ENCODE results near the gene MEG3. TPM values are rescaled to one million over a fixed set of nuclear protein-coding genes. Genes with fewer than 3 reads are reported as not detected.

Gene MEG3
- total and polyA plus RNA-seq, 2 donors (not counting 3 experiments of a cell fraction or from before 2014, with no cell fraction given), result 378 to 508 TPM

GRCh38 chr14:100898935-100899883 lies 73.3 kb downstream of the MEG3 start:
- DNase-seq (ENCODE audit: low read depth, low spot score) (peak; percentile 93), FAIRE-seq (peak; percentile 64)
- TF ChIP-seq JUN (IDR thresholded peaks at IDR 0.05; ENCODE audit: borderline replicate concordance, insufficient read depth, insufficient read length, low read depth) (no peak), EZH2 (IDR thresholded peaks at IDR 0.05; ENCODE audit: borderline replicate concordance, low read depth, low read length, severe bottlenecking) (no peak), MAX (IDR thresholded peaks at IDR 0.05; ENCODE audit: insufficient read depth, insufficient read length) (no peak), POLR2A (IDR thresholded peaks at IDR 0.05; ENCODE audit: low read depth, low read length) (no peak), MYC (IDR thresholded peaks at IDR 0.05; ENCODE audit: low read depth, low read length) (no peak), GATA2 (IDR thresholded peaks at IDR 0.05; ENCODE audit: insufficient read depth, insufficient read length, low read depth, low read length) (no peak), POLR2AphosphoS5 (IDR thresholded peaks at IDR 0.05; ENCODE audit: insufficient read depth, low read depth, low read length) (no peak), FOS (IDR thresholded peaks at IDR 0.05; ENCODE audit: borderline replicate concordance, insufficient read depth, low read length) (no peak)
- TF ChIP-seq, protein P1, sequence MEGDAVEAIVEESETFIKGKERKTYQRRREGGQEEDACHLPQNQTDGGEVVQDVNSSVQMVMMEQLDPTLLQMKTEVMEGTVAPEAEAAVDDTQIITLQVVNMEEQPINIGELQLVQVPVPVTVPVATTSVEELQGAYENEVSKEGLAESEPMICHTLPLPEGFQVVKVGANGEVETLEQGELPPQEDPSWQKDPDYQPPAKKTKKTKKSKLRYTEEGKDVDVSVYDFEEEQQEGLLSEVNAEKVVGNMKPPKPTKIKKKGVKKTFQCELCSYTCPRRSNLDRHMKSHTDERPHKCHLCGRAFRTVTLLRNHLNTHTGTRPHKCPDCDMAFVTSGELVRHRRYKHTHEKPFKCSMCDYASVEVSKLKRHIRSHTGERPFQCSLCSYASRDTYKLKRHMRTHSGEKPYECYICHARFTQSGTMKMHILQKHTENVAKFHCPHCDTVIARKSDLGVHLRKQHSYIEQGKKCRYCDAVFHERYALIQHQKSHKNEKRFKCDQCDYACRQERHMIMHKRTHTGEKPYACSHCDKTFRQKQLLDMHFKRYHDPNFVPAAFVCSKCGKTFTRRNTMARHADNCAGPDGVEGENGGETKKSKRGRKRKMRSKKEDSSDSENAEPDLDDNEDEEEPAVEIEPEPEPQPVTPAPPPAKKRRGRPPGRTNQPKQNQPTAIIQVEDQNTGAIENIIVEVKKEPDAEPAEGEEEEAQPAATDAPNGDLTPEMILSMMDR (IDR thresholded peaks at IDR 0.05; ENCODE audit: extremely low read depth in 1 of 2, insufficient read depth in 1 of 2, low read depth in 1 of 2, low read length in 2 of 2), result no peak
- Histone ChIP-seq H3K4me2 (ENCODE audit: insufficient read depth, low read length) (no peak overlapping the region), H3K9ac (replicated peaks; ENCODE audit: extremely low read depth, insufficient read depth, low read length) (no peak overlapping the region), H3K4me1 (ENCODE audit: control insufficient read depth, extremely low read depth, insufficient read depth, low read length) (peaks cover 13% of the 10 kb centered on the region), H3K9me3 (replicated peaks; ENCODE audit: control insufficient read depth, insufficient read depth, low read length) (no peaks in the 10 kb centered on the region), H3K36me3 (ENCODE audit: control insufficient read depth in 2 of 2, extremely low read depth in 1 of 2, insufficient read depth in 2 of 2, low read length in 2 of 2) (peaks cover 0 to 22% of the 10 kb centered on the region in 2 experiments), H3K9me1 (replicated peaks; ENCODE audit: control insufficient read depth, extremely low read depth, insufficient read depth, low read length) (no peaks in the 10 kb centered on the region), H3K27me3 (ENCODE audit: control insufficient read depth in 2 of 2, insufficient read depth in 2 of 2, low read length in 2 of 2) (peaks cover 0 to 6% of the 10 kb centered on the region in 2 experiments), H2AFZ (ENCODE audit: low read depth, low read length) (no peak overlapping the region), H3K79me2 (ENCODE audit: control insufficient read depth, insufficient read depth, low read length) (no peaks in the 10 kb centered on the region), H3K4me3 (replicated peaks in 1 of 3; ENCODE audit: insufficient read depth in 1 of 3, low read depth in 1 of 3, low read length in 3 of 3) (no peak overlapping the region), H4K20me1 (replicated peaks; ENCODE audit: control insufficient read depth, extremely low read depth, insufficient read depth, low read length) (no peaks in the 10 kb centered on the region), H3K27ac (ENCODE audit: insufficient read depth, low read depth, low read length) (no peak overlapping the region)
- ChIA-PET CTCF (interaction anchor here (0.7 to 3.7 kb wide), 6 partner anchors 95 to 514 kb away, joined by 3 to 15 read pairs (median 8); no protein-coding TSS in a partner anchor), POLR2A (interaction anchor here (0.6 to 0.8 kb wide), 3 partner anchors 13 to 541 kb away, joined by 3 to 7 read pairs (median 6); no protein-coding TSS in a partner anchor)
- intact Hi-C loops (cut with micrococcal nuclease) (loop anchor here (2.0 to 5.0 kb wide), 2 partner anchors 512 to 730 kb away; no protein-coding TSS in a partner anchor), dilution Hi-C loops (cut with MboI; ENCODE audit: extremely low pct_ligation_motif_present, low sequenced_read_pairs) (no loop called here)
- BruUV-seq (replicated peaks), result no TSS peak
